ENCODE data around the gene CPS1.

CPS1 gene

GRCh38 chr2:210663631-210664089 lies 107.3 kb downstream of the CPS1 start:
- ChIA-PET CTCF (interaction anchor here (0.9 to 1.2 kb wide), 2 partner anchors 12 to 495 kb away, joined by 3 to 4 read pairs; no protein-coding TSS in a partner anchor), POLR2A (no interaction called here)
- TF ChIP-seq CTCF (IDR thresholded peaks at IDR 0.05; ENCODE audit: control extremely low read depth, extremely low read depth, low read depth, missing control alignments) = no peak
- DNase-seq (ENCODE audit: extremely low spot score) = no peak

- POLR2A ChIA-PET = no interaction called here
- no peak for TF ChIP-seq CTCF (IDR thresholded peaks at IDR 0.05; ENCODE audit: control extremely low read depth, extremely low read depth, low read depth, missing control alignments)
- DNase-seq (ENCODE audit: extremely low spot score) = no peak
- CTCF ChIA-PET = no interaction called here
Measured at GRCh38 chr2:210667711-210668110, 111.3 kb downstream of the CPS1 start.

GRCh38 chr2:210671065-210671464 lies 114.7 kb downstream of the CPS1 start:
- no peak for TF ChIP-seq CTCF (IDR thresholded peaks at IDR 0.05; ENCODE audit: control extremely low read depth, extremely low read depth, low read depth, missing control alignments)
- ChIA-PET POLR2A (no interaction called here), CTCF (no interaction called here)
- DNase-seq (ENCODE audit: extremely low spot score) = no peak

GRCh38 chr2:210673117-210673516 lies 116.7 kb downstream of the CPS1 start:
- POLR2A ChIA-PET = no interaction called here
- DNase-seq (ENCODE audit: extremely low spot score) = no peak
- CTCF ChIA-PET = interaction anchor here (0.8 to 2.5 kb wide), 4 partner anchors 12 to 168 kb away, joined by 3 to 11 read pairs (median 4); no protein-coding TSS in a partner anchor
- TF ChIP-seq CTCF (IDR thresholded peaks at IDR 0.05; ENCODE audit: control extremely low read depth, extremely low read depth, low read depth, missing control alignments) = no peak

GRCh38 chr2:210676067-210676466 lies 119.7 kb downstream of the CPS1 start:
- ChIA-PET POLR2A (no interaction called here), CTCF (interaction anchor here (1.9 to 2.0 kb wide), 2 partner anchors 10 to 13 kb away, joined by 4 to 6 read pairs; no protein-coding TSS in a partner anchor)
- no peak for TF ChIP-seq CTCF (IDR thresholded peaks at IDR 0.05; ENCODE audit: control extremely low read depth, extremely low read depth, low read depth, missing control alignments)
- DNase-seq (ENCODE audit: extremely low spot score) = no peak

GRCh38 chr2:210681491-210681890 lies 125.1 kb downstream of the CPS1 start:
- no peak for DNase-seq (ENCODE audit: extremely low spot score)
- CTCF ChIA-PET = interaction anchor here (0.9 kb wide), 1 partner anchor 9 kb away, joined by 3 read pairs; no protein-coding TSS in a partner anchor

More at GRCh38 chr2:210681491-210681890, 125.1 kb downstream of the CPS1 start:
- no peak for TF ChIP-seq CTCF (IDR thresholded peaks at IDR 0.05; ENCODE audit: control extremely low read depth, extremely low read depth, low read depth, missing control alignments)
- POLR2A ChIA-PET = no interaction called here

Measured in GM10248 (cell line).